Hepatocyte (in vitro differentiated cells): ENCODE measurements around the gene GIMAP8.

Source experiments
- EZH2 ChIP-seq: fragments of 200-600 bp; sonication (generic); IDR thresholded peaks from 2 replicates; pipeline ENCODE4 v1.6.1; 2016; ENCODE audit warnings: antibody characterized with exemption, mild to moderate bottlenecking, borderline replicate concordance
- EZH2phosphoT487 ChIP-seq: fragments of 200-600 bp; sonication (generic); IDR thresholded peaks from one replicate; pipeline ENCODE4 v1.6.1; 2018; ENCODE audit warnings: antibody characterized with exemption, mild to moderate bottlenecking, low read depth, moderate library complexity; ENCODE audit not compliant: unreplicated experiment, severe bottlenecking
- TF ChIP-seq, protein P1 (sequence below): fragments of 200-600 bp; sonication (generic); IDR thresholded peaks from 2 replicates; pipeline ENCODE4 v1.5.1; 2016; ENCODE audit warnings: antibody characterized with exemption, mild to moderate bottlenecking; ENCODE audit not compliant: poor library complexity

- no peak for TF ChIP-seq EZH2
- TF ChIP-seq, protein P1, sequence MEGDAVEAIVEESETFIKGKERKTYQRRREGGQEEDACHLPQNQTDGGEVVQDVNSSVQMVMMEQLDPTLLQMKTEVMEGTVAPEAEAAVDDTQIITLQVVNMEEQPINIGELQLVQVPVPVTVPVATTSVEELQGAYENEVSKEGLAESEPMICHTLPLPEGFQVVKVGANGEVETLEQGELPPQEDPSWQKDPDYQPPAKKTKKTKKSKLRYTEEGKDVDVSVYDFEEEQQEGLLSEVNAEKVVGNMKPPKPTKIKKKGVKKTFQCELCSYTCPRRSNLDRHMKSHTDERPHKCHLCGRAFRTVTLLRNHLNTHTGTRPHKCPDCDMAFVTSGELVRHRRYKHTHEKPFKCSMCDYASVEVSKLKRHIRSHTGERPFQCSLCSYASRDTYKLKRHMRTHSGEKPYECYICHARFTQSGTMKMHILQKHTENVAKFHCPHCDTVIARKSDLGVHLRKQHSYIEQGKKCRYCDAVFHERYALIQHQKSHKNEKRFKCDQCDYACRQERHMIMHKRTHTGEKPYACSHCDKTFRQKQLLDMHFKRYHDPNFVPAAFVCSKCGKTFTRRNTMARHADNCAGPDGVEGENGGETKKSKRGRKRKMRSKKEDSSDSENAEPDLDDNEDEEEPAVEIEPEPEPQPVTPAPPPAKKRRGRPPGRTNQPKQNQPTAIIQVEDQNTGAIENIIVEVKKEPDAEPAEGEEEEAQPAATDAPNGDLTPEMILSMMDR, result no peak
- no peak for TF ChIP-seq EZH2phosphoT487
Observed at GRCh38 chr7:150444674-150445365, 5.6 kb upstream of the GIMAP8 start.
